ENCODE data around the gene CWC27. TPM values are rescaled to one million over a fixed set of nuclear protein-coding genes. Genes with fewer than 3 reads are reported as not detected.

CWC27 gene
- total RNA-seq, 2 donors from 2014 or later = 9.1 to 12.1 TPM

DNA sequence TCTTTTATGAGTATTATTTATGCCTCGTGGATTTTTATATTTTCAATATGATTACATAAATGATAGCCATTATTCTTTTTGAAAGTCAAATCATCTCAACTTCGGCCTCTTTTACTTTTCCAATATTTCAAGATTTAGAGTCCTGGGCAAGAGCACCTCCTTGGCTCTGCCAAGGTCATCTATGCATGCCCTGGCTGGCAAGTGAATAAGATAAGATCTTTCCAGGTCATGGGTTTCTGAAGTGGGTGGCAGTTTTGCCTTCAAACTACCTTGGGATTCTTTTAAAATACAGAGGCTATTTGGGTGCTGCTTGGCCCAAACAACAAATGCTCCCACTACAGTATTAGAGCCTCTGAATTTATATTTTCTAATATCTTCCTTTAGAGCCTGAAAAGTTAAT lies 95.4 kb downstream of the CWC27 start:
- H3K4me1 ChIP-seq = no peaks in the 10 kb centered on the region
- TF ChIP-seq, protein P1, sequence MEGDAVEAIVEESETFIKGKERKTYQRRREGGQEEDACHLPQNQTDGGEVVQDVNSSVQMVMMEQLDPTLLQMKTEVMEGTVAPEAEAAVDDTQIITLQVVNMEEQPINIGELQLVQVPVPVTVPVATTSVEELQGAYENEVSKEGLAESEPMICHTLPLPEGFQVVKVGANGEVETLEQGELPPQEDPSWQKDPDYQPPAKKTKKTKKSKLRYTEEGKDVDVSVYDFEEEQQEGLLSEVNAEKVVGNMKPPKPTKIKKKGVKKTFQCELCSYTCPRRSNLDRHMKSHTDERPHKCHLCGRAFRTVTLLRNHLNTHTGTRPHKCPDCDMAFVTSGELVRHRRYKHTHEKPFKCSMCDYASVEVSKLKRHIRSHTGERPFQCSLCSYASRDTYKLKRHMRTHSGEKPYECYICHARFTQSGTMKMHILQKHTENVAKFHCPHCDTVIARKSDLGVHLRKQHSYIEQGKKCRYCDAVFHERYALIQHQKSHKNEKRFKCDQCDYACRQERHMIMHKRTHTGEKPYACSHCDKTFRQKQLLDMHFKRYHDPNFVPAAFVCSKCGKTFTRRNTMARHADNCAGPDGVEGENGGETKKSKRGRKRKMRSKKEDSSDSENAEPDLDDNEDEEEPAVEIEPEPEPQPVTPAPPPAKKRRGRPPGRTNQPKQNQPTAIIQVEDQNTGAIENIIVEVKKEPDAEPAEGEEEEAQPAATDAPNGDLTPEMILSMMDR (IDR thresholded peaks at IDR 0.05) = no peak
- no peak overlapping the region for H3K27ac ChIP-seq
- H3K9me3 ChIP-seq = no peaks in the 10 kb centered on the region
- H3K36me3 ChIP-seq = no peaks in the 10 kb centered on the region
- no peaks in the 10 kb centered on the region for H3K27me3 ChIP-seq
- DNase-seq (ENCODE audit: low spot score) = no peak
- no peak overlapping the region for H3K4me3 ChIP-seq

DNA sequence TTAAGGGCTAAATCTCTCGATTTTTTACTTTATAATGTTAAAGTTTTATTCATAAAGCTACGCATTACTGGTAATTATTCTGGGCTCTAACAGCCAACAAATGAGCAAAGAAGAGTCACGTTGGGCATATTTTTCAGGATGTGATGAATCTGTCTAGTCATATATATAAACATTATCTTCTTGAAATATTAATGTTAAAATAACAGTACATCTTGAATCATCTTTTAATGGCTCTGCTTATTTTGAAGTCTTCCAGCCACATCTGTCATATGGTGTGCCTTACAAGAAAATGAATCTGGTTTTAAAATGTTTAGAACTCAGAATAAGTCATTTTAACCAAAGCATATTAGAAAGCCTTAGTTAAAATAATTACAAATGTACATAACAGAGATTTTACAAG lies 96.9 kb downstream of the CWC27 start:
- H3K27me3 ChIP-seq = no peaks in the 10 kb centered on the region
- H3K36me3 ChIP-seq = no peaks in the 10 kb centered on the region
- H3K4me3 ChIP-seq = no peak overlapping the region
- no peak overlapping the region for H3K27ac ChIP-seq
- no peaks in the 10 kb centered on the region for H3K4me1 ChIP-seq
- TF ChIP-seq, protein P1 (IDR thresholded peaks at IDR 0.05) = no peak
- no peak for DNase-seq (ENCODE audit: low spot score)
- H3K9me3 ChIP-seq = no peaks in the 10 kb centered on the region

DNA sequence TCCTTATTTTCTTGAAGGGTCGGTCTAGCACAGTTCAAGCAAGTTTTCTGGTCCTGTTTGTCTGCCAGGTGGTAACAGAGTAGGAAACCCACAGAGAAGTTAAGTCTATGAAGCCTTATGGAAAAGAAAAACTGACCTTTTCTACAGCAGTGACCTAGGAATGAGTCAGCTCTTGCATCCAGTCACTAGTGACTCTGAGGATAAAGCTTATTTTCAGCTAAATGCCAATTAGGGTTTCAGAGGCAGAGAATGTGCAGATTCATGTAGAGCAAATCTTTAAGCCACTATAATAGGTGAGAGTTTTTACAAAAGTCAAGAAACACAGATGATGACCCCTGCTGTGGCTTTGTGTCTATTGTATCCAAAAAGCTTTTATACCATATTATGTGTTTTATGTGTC lies 100.7 kb downstream of the CWC27 start:
- no peaks in the 10 kb centered on the region for H3K4me1 ChIP-seq
- DNase-seq (ENCODE audit: low spot score) = no peak
- H3K27me3 ChIP-seq = no peaks in the 10 kb centered on the region
- H3K9me3 ChIP-seq = no peaks in the 10 kb centered on the region
- H3K27ac ChIP-seq = no peak overlapping the region
- H3K36me3 ChIP-seq = no peaks in the 10 kb centered on the region
- no peak overlapping the region for H3K4me3 ChIP-seq
- TF ChIP-seq, protein P1 (IDR thresholded peaks at IDR 0.05) = no peak

DNA sequence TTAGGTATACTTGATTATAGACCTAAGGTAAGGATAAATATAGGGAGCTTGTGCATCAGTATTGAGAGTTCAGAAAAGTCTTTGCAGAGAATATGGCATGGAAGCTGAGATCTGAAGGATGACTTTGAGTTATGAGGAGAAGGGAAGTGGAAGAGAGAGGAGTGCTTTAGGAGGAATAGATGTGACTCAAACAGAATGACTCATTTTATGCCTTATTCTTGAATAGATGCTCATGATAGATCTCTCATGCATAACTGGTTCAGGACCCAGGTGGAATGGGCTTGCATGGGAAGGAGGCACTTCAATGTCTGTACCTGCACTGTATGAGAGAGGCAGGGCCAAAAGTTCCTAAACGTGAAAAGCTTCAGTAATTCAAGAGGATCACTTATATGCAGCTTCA lies 103.3 kb downstream of the CWC27 start:
- Histone ChIP-seq H3K27ac (no peak overlapping the region), H3K4me1 (no peaks in the 10 kb centered on the region), H3K9me3 (no peaks in the 10 kb centered on the region), H3K4me3 (no peak overlapping the region), H3K27me3 (no peaks in the 10 kb centered on the region), H3K36me3 (no peaks in the 10 kb centered on the region)
- TF ChIP-seq, protein P1 (IDR thresholded peaks at IDR 0.05) = no peak
- DNase-seq (ENCODE audit: low spot score) = no peak

DNA sequence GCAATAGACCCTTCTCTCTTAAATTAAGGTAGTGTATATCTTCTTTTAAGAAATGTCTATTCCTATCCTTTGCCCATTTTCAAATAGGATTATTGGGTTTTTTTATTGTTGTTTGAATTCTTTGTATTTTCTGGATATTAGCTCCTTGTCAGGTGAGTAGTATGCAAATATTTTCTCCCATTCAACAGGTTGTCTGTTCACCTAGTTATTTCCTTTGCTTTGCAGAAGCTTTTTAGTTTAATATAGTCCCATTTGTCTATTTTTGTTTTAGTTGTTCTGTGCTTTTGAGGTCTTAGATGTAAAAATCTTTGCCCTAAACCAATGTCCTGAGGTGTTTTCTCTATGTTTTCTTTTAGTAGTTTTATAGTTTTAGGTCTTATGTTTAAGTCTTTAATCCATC lies 104.7 kb downstream of the CWC27 start:
- H3K4me1 ChIP-seq = no peaks in the 10 kb centered on the region
- no peak overlapping the region for H3K4me3 ChIP-seq
- H3K27ac ChIP-seq = no peak overlapping the region
- DNase-seq (ENCODE audit: low spot score) = no peak
- H3K36me3 ChIP-seq = no peaks in the 10 kb centered on the region
- H3K27me3 ChIP-seq = no peaks in the 10 kb centered on the region
- no peaks in the 10 kb centered on the region for H3K9me3 ChIP-seq
- TF ChIP-seq, protein P1 (IDR thresholded peaks at IDR 0.05) = no peak

DNA sequence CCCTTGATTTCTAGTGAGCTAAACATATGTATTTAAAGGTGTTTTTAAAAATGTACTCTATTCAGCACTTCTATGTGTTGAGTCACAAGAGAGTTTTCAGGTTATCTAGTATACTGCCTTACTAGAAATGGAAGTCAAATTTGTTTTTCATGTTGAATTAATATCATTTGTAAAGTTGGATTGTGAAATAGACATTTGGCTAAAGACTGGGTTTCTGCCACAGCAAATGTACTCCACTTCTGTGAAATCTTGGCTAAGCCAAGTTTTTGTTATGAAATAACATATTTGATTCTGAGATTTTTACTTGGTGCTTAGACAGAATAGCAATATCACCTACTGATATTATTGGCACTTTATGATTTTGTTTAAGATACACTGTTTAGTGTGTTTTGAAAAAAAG lies 106.0 kb downstream of the CWC27 start:
- no peak for DNase-seq (ENCODE audit: low spot score)
- Histone ChIP-seq H3K36me3 (no peaks in the 10 kb centered on the region), H3K9me3 (no peaks in the 10 kb centered on the region), H3K4me1 (no peaks in the 10 kb centered on the region), H3K27me3 (no peaks in the 10 kb centered on the region), H3K4me3 (no peak overlapping the region), H3K27ac (no peak overlapping the region)
- TF ChIP-seq, protein P1 (IDR thresholded peaks at IDR 0.05) = no peak

All from right atrium auricular region (tissue), 2 donors.